Activated naive CD8-positive, alpha-beta T cell treated with anti-CD3 and anti-CD28 coated beads, Interleukin-2, amount 50 U/mL, for 24 hours (primary cell): Measurements from ENCODE around the gene CHTF18.

Experiments
- ATAC-seq: fragments of 150-1000 bp; cut with Tn5 transposase; one replicate; pipeline ENCODE4 v1.10.0; 2021
- DNase-seq: peaks from one replicate; pipeline ENCODE4 v3.0.0; 2021
- H3K27ac Mint-ChIP-seq: one replicate; pipeline ENCODE4 v1.8.0; 2021; ENCODE audit warnings: mild to moderate bottlenecking, mixed read lengths
- H3K27me3 Mint-ChIP-seq: one replicate; pipeline ENCODE4 v1.8.0; 2021; ENCODE audit warnings: mixed read lengths
- H3K36me3 Mint-ChIP-seq: one replicate; pipeline ENCODE4 v1.8.0; 2021; ENCODE audit warnings: low read depth, mixed read lengths
- H3K4me1 Mint-ChIP-seq: one replicate; pipeline ENCODE4 v1.8.0; 2021; ENCODE audit warnings: mixed read lengths
- H3K4me3 Mint-ChIP-seq: one replicate; pipeline ENCODE4 v1.8.0; 2021; ENCODE audit warnings: mild to moderate bottlenecking, moderate library complexity, mixed read lengths
- H3K9me3 Mint-ChIP-seq: one replicate; pipeline ENCODE4 v1.8.0; 2021; ENCODE audit warnings: mixed read lengths

The CHTF18 gene

DNA sequence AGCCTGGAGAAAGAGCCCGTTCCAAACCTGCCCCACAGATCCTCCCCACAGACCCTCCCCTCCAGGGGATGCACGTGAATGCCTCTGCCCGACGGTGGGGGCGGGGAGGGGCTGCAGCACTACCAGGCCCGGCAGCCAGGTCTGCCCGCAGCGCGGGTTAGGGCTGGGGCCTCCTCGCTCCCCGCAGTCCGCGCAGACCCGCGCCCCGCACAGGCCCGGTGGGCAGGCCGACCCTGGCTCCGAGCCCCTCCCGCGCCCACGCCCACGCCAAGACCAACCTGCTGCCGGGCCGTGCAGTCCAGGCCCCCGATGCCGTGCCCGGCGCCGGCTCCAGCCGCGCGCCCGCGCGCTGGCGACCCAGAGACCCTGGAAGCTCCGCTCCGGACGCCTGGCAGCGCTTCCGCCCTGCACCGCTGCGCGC, 432 bp upstream of the CHTF18 start, which contains the start of gene RPUSD1:
TSS of gene RPUSD1 (minus strand) at position 404 of the 421 bp plus-strand sequence. CDS start 644 bp downstream, outside the sequence.
- Mint-ChIP-seq H3K36me3 (peaks cover 16% of the 10 kb centered on the region), H3K27ac (peak within 1 kb of the TSS; percentile 70), H3K9me3 (no peaks in the 10 kb centered on the region), H3K27me3 (no peaks in the 10 kb centered on the region), H3K4me1 (peaks cover 7% of the 10 kb centered on the region), H3K4me3 (peak within 1 kb of the TSS; percentile 85)
- ATAC-seq, result peak; percentile 9
- DNase-seq, result no peak

DNA sequence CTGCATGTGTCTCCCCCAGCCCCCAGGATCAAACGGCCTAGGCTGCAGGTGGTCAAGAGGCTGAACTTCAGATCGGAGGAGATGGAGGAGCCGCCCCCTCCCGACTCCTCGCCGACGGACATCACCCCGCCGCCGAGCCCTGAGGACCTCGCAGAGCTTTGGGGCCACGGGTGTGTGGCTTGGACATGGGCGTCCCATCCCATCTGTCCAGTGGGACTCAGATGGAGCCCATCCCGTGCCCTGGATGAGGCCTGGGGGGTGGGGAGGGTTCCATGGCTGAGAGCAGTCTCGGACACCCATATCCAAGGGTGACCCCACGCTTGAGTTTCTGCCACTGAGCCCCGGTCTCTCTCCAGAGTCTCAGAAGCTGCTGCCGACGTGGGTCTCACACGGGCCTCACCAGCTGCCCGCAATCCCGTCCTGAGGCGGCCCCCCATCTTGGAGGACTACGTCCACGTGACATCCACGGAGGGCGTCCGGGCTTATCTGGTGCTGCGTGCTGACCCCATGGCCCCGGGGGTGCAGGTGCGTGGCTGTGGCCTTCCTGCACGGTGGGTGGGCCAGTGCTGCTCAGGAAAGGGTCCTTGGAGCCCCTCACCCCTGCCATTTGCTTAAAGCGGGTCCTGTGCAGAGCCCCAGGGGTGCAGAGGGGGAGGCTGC, 901 bp downstream of the CHTF18 start:
- ATAC-seq (no peak), DNase-seq (no peak)
- no peaks in the 10 kb centered on the region for H3K9me3 Mint-ChIP-seq
- H3K36me3 Mint-ChIP-seq, result peaks cover 16% of the 10 kb centered on the region
- H3K27me3 Mint-ChIP-seq, result no peaks in the 10 kb centered on the region
- peak overlapping the region; percentile 72 for H3K4me3 Mint-ChIP-seq
- H3K4me1 Mint-ChIP-seq, result peaks cover 7% of the 10 kb centered on the region
- H3K27ac Mint-ChIP-seq, result no peak overlapping the region

DNA sequence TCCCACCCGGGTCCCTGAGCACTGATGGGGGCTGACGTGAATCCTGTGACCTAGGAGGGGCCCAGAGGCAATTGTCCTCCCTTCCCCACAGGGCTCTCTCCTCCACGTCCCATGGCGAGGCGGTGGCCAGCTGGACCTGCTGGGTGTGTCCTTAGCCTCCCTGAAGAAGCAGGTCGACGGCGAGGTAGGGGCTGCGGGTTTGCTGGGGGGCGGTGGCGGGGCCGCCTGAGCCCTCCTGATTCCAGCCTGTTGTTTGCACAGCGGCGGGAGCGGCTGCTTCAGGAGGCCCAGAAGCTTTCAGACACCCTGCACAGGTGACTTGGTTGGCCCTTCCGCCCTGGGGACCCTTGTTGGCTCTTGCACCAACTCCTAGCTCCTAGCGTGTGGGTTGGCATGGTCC, 1.7 kb downstream of the CHTF18 start:
- Mint-ChIP-seq H3K27me3 (no peaks in the 10 kb centered on the region), H3K27ac (no peak overlapping the region), H3K36me3 (peaks cover 12% of the 10 kb centered on the region), H3K4me3 (peak overlapping the region; percentile 72), H3K4me1 (peaks cover 7% of the 10 kb centered on the region), H3K9me3 (no peaks in the 10 kb centered on the region)
- ATAC-seq (no peak), DNase-seq (no peak)

DNA sequence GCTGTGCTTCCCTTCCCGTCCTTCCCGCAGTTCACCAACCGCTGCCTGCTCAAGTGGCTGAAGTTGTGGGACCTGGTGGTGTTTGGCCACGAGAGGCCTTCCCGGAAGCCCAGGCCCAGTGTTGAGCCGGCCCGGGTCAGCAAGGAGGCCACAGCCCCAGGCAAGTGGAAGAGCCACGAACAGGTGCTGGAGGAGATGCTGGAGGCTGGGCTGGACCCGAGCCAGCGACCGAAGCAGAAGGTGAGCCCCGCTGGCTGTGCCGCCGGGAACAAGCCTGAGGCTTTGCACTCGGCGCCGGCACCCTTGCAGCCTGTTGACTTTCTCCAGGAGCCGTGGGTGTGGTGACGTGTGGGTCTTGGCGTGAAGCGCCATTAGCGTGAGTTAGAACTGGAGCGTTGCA, 2.7 kb downstream of the CHTF18 start:
- Mint-ChIP-seq H3K27me3 (no peaks in the 10 kb centered on the region), H3K36me3 (peaks cover 12% of the 10 kb centered on the region), H3K4me3 (peak overlapping the region; percentile 44), H3K4me1 (peaks cover 7% of the 10 kb centered on the region), H3K9me3 (no peaks in the 10 kb centered on the region), H3K27ac (no peak overlapping the region)
- ATAC-seq (no peak), DNase-seq (no peak)

DNA sequence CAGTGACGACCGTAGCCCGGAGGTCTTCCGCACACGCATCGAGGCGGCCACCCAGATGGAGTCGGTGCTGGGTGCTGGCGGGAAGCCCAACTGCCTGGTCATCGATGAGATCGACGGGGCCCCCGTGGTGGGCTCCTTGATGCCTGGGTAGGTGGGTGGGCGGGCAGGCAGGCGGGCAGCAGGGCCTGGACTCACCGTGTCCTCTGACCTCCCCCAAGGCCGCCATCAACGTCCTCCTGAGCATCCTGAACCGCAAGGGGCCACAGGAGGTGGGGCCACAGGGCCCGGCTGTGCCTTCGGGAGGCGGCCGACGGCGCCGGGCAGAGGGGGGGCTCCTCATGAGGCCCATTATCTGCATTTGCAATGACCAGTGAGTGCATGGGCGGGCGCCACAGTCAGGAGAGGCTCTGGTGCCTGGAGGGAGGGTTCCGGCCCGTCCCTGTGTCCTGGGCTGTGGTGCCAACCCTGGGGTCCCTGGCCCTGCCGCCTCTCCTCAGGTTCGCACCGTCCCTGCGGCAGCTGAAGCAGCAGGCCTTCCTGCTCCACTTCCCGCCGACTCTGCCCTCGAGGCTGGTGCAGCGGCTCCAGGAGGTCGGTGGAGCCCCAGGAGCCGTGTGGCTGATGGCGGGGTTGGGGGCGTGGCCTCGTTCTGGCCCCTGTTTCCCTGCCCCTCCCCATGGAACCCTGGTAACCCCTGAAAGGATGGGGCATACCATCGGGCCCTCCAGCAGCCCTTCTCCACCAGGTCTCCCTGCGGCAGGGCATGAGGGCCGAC, 4.0 kb downstream of the CHTF18 start:
- peaks cover 13% of the 10 kb centered on the region for H3K36me3 Mint-ChIP-seq
- no peak for ATAC-seq
- DNase-seq, result no peak
- no peak overlapping the region for H3K27ac Mint-ChIP-seq
- peaks cover 2% of the 10 kb centered on the region for H3K4me1 Mint-ChIP-seq
- no peak overlapping the region for H3K4me3 Mint-ChIP-seq
- H3K27me3 Mint-ChIP-seq, result no peaks in the 10 kb centered on the region
- no peaks in the 10 kb centered on the region for H3K9me3 Mint-ChIP-seq

DNA sequence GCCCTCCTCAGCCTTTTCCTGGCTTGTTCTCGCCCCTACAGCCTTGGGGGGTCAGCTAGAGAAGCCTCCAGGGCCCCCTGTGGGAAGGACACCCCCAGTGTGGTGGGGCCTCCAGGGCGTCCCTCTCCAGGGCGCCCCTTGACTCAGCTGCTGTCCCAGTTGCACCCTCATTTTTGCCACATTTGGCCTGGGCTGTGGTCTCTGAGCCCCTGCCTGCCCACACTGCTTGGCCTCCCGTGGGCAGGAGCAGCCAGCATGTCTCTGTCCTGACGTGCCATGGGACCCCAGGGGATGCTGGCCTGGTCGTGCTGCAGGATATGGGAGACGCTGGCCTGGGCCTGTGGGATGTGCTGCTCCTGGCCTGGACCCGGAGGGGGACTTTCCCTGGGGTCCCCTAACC, 5.0 kb downstream of the CHTF18 start:
- Mint-ChIP-seq H3K27me3 (no peaks in the 10 kb centered on the region), H3K9me3 (no peaks in the 10 kb centered on the region), H3K4me1 (peaks cover 2% of the 10 kb centered on the region), H3K4me3 (no peak overlapping the region), H3K36me3 (peaks cover 17% of the 10 kb centered on the region), H3K27ac (no peak overlapping the region)
- DNase-seq (no peak), ATAC-seq (no peak)

DNA sequence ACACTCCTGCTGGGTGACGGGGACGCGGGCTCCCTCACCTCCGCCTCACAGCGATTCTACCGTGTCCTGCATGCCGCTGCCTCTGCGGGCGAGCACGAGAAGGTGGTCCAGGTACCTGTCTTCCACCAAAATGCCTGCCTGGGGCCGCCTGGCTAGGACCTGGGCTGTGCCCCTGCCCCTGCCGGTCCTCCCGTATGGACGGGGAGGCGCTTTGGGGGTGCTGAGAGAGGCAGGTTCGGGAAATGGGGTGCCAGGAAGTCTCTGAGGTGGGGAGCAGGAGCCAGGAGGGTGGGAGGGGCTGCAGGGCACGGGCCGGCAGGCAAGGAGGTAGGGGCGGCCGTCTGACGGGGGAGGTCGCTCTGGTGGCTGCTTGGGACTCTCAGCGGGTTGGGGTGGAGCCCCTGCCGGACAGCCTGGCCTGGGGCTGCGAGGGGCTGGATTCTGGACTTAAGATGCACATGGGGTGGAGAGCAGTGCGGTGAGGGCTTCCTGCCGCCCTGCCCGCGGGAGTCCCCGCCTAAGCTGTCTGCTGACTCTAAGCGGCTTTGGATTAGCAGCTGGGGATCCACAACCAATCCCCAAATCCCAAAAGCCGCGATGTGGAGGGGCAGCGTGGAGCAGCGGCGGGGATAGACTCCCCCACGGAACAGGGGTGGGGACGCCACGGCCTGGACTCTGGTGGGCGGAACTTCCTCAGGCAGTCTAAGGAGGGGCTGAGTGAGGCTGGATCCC, 5.8 kb downstream of the CHTF18 start:
- Mint-ChIP-seq H3K36me3 (peaks cover 19% of the 10 kb centered on the region), H3K27me3 (peaks cover 2% of the 10 kb centered on the region)

DNA sequence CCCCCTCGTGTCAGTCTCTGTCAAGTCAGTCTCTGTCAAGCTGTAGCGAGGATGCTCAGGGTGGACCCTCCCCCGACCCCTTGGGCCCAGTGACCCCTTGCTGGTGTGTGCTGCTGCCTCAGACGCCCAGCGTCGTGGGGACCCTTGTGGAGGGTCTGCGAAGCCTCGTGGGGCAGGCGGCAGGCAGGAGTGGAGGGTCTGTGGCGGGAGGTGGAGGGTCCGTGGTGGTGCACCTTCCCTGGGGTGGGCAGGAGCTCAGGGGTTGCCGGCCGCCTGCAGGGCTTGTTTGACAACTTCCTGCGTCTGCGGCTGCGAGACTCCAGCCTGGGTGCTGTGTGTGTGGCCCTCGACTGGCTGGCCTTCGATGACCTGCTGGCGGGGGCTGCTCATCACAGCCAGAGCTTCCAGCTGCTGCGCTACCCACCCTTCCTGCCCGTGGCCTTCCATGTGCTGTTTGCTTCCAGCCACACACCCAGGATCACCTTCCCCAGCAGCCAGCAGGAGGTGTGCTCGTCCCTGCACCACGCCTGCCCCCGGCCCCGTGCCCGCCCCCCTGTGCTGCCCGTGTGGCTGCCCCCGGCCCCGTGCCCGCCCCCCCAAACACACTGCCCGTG, 6.5 kb downstream of the CHTF18 start:
- no peak overlapping the region for H3K27ac Mint-ChIP-seq
- no peak overlapping the region for H3K4me3 Mint-ChIP-seq
- peaks cover 19% of the 10 kb centered on the region for H3K36me3 Mint-ChIP-seq
- no peak for ATAC-seq
- H3K4me1 Mint-ChIP-seq, result no peaks in the 10 kb centered on the region
- no peaks in the 10 kb centered on the region for H3K9me3 Mint-ChIP-seq
- DNase-seq, result no peak
- peaks cover 2% of the 10 kb centered on the region for H3K27me3 Mint-ChIP-seq

More for the DNA sequence above, 5.8 kb downstream of the CHTF18 start:
- Mint-ChIP-seq H3K9me3 (no peaks in the 10 kb centered on the region), H3K27ac (no peak overlapping the region), H3K4me1 (peaks cover 2% of the 10 kb centered on the region), H3K4me3 (no peak overlapping the region)
- DNase-seq, result no peak
- ATAC-seq, result no peak

DNA sequence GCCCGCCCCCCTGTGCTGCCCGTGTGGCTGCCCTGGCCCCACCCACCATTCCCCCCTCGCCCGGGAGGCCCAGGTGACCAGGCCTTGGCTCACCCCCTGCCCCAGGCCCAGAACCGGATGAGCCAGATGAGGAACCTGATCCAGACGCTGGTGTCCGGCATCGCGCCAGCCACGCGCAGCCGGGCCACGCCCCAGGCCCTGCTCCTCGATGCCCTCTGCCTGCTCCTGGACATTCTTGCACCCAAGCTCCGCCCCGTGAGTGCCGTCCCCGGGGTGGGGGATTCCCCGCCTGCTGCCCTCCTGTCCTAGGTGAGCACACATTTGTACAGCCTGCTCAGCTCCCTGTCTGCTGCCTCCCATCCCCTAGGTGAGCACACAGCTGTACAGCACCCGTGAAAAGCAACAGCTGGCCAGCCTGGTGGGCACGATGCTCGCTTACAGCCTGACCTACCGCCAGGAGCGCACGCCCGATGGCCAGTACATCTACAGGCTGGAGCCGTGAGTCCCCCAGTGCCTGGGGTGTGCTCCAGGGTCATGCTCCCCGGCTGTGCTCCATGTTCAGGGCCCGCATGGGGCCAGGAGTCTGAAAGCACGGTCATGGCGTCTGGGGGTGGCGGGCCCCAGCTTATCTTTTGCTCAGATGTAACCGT, 7.3 kb downstream of the CHTF18 start:
- H3K36me3 Mint-ChIP-seq, result peaks cover 19% of the 10 kb centered on the region
- H3K27me3 Mint-ChIP-seq, result peaks cover 2% of the 10 kb centered on the region
- H3K27ac Mint-ChIP-seq, result no peak overlapping the region
- no peaks in the 10 kb centered on the region for H3K4me1 Mint-ChIP-seq
- H3K9me3 Mint-ChIP-seq, result no peaks in the 10 kb centered on the region
- no peak overlapping the region for H3K4me3 Mint-ChIP-seq
- no peak for DNase-seq
- no peak for ATAC-seq

DNA sequence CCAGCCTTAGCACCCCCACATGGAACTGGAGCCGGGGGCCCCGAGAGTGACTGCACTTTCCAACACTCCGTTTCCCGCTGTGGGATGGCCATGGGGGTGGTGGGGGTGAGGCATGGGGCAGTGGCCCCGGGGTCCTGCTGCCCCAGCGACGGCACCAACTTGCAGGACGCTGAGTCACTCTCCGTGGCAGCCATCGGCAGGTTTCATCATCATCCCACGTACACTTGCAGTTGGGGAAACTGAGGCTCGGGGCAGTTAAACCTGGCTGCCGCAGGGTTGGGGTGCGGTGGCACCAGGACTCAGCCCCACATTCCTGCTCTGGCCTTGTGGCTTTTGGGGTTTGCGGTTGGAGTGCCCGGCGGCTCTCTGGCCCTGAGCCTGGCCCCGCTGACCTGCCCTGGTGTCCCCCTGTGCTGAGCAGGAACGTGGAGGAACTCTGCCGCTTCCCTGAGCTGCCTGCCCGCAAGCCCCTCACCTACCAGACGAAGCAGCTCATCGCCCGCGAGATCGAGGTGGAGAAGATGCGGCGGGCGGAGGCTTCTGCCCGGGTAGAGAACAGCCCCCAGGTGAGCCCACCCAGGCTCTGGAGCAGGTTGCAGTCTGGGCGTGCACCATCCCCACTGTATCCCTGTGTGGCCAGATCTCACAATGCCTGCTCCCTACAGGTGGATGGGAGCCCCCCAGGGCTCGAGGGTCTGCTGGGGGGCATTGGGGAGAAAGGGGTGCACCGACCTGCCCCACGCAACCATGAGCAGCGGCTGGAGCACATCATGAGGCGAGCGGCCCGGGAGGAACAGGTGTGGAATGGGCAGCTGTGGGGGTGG, 8.1 kb downstream of the CHTF18 start:
- Mint-ChIP-seq H3K4me1 (no peaks in the 10 kb centered on the region), H3K27me3 (peaks cover 2% of the 10 kb centered on the region), H3K4me3 (no peak overlapping the region), H3K9me3 (no peaks in the 10 kb centered on the region), H3K36me3 (peaks cover 12% of the 10 kb centered on the region), H3K27ac (no peak overlapping the region)
- no peak for DNase-seq
- no peak for ATAC-seq

DNA sequence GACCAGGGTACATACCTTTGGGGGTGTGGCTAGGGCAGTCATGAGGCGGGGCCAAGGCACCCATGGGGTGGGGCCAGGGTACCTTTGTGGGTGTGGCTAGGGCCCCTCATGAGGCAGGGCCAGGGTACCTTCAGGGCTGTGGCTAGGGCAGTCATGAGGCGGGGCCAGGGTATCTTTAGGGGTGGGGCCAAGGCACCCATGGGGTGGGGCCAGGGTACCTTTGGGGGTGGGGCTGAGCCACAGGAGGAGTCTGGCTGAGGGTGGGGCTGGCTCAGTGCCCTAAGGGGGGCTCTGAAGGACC, 8.7 kb downstream of the CHTF18 start:
- H3K4me3 Mint-ChIP-seq, result no peak overlapping the region
- ATAC-seq, result peak; percentile 18

DNA sequence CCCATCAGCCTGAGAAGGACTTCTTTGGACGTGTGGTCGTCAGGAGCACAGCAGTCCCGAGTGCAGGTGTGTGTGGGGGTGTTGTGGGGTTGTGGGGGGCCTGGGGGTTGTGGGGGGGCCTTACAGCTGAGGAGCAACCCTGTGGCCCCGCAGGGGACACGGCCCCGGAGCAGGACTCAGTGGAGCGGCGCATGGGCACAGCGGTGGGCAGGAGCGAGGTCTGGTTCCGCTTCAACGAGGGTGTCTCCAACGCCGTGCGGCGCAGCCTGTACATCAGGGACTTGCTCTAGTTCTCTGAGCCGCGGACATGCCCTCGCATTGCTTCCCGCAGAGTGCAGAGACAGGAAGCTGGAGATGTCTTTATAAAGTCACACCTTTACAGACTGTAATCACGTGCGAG, 9.3 kb downstream of the CHTF18 start:
- Mint-ChIP-seq H3K27ac (no peak overlapping the region), H3K36me3 (peaks cover 10% of the 10 kb centered on the region), H3K27me3 (peaks cover 2% of the 10 kb centered on the region), H3K4me1 (no peaks in the 10 kb centered on the region), H3K4me3 (no peak overlapping the region), H3K9me3 (no peaks in the 10 kb centered on the region)
- DNase-seq, result no peak
- ATAC-seq, result no peak

More for the DNA sequence above, 8.7 kb downstream of the CHTF18 start:
- H3K36me3 Mint-ChIP-seq, result peaks cover 10% of the 10 kb centered on the region
- DNase-seq, result no peak
- no peak overlapping the region for H3K27ac Mint-ChIP-seq
- H3K4me1 Mint-ChIP-seq, result no peaks in the 10 kb centered on the region
- H3K27me3 Mint-ChIP-seq, result peaks cover 2% of the 10 kb centered on the region
- no peaks in the 10 kb centered on the region for H3K9me3 Mint-ChIP-seq

DNA sequence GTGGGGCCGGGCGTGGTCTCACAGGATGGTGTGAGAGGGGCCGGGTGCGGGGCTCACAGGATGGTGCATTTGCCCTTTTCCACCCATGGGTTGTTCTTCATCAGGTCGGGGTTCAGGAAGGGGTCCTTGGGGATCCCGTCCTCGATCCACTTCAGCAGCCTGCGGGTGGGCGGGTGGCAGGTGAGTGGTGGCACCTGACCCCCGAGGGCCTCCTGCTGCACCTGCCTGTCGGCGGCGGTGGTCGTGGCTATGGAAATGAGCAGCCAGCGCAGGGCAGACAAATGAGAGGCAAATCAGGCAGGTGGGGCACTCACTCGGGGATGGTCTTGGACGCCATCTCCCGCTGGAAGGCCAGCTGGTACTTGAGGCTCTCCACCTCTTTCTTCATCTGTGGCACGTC, 10.2 kb downstream of the CHTF18 start:
- Mint-ChIP-seq H3K4me3 (no peak overlapping the region), H3K27me3 (peaks cover 2% of the 10 kb centered on the region), H3K9me3 (no peaks in the 10 kb centered on the region), H3K36me3 (peaks cover 10% of the 10 kb centered on the region), H3K27ac (no peak overlapping the region), H3K4me1 (no peaks in the 10 kb centered on the region)
- DNase-seq (no peak), ATAC-seq (no peak)
